Measurements from ENCODE around the gene INPP5A.
"Not testable (repeated sequence)": the region's sequence is repeated elsewhere in the genome, so short reads cannot be mapped to it uniquely, and the experiment has no call there.

Gene INPP5A

GRCh38 chr10:132537684-132538001 is at the start of gene INPP5A:
Gene INPP5A (plus strand): TSS chr10:132537787. CDS start chr10:132538097, 310 bp downstream.
- no peak for DNase-seq

GRCh38 chr10:132488231-132488821 is 49.3 kb upstream of the INPP5A start:
- no peak for DNase-seq

GRCh38 chr10:132489053-132489703 is 48.4 kb upstream of the INPP5A start:
- DNase-seq, result no peak

GRCh38 chr10:132489704-132490534 is 47.7 kb upstream of the INPP5A start:
- no peak for DNase-seq

GRCh38 chr10:132491534-132491933 is 46.1 kb upstream of the INPP5A start:
- not testable (repeated sequence) for DNase-seq

GRCh38 chr10:132492323-132493025 is 45.1 kb upstream of the INPP5A start:
- no peak for DNase-seq

GRCh38 chr10:132493246-132493755 is 44.3 kb upstream of the INPP5A start:
- no peak for DNase-seq

GRCh38 chr10:132493756-132494290 is 43.8 kb upstream of the INPP5A start:
- no peak for DNase-seq

GRCh38 chr10:132494866-132495630 is 42.5 kb upstream of the INPP5A start:
- no peak for DNase-seq

GRCh38 chr10:132496360-132497062 is 41.1 kb upstream of the INPP5A start:
- no peak for DNase-seq

- DNase-seq, result no peak
Measured at GRCh38 chr10:132497063-132497680, 40.4 kb upstream of the INPP5A start.

GRCh38 chr10:132497861-132498561 is 39.6 kb upstream of the INPP5A start:
- DNase-seq, result no peak

GRCh38 chr10:132498562-132499366 is 38.8 kb upstream of the INPP5A start:
- DNase-seq, result no peak

GRCh38 chr10:132499367-132499685 is 38.3 kb upstream of the INPP5A start:
- no peak for DNase-seq

GRCh38 chr10:132500781-132501415 is 36.7 kb upstream of the INPP5A start:
- DNase-seq, result no peak

GRCh38 chr10:132502544-132503300 is 34.9 kb upstream of the INPP5A start:
- DNase-seq, result no peak

- DNase-seq, result no peak
Measured at GRCh38 chr10:132503581-132504421, 33.8 kb upstream of the INPP5A start.
